Neutrophil (primary cell): ENCODE measurements around the gene CDT1.

Source experiments
- H3K27ac ChIP-seq: fragments of 200-600 bp; sonication (generic); 2 replicates; pipeline ENCODE4 v1.5.1; 2016; ENCODE audit warnings: mild to moderate bottlenecking, moderate library complexity
- H3K27me3 ChIP-seq: fragments of 200-600 bp; sonication (generic); 2 replicates; pipeline ENCODE4 v1.6.0; 2016; ENCODE audit warnings: mild to moderate bottlenecking
- H3K36me3 ChIP-seq: fragments of 200-600 bp; sonication (generic); 2 replicates; pipeline ENCODE4 v1.5.1; 2017
- H3K4me1 ChIP-seq, 2 experiments: fragments of 200-600 bp in 1 of 2; sonication (generic) in 1 of 2; 1 replicate in 1 of 2; 2 replicates in 1 of 2; pipeline versions ENCODE4 v1.5.1 to v1.6.1; 2013 to 2016; ENCODE audit warnings: low read depth in 1 of 2, low read length in 1 of 2, mild to moderate bottlenecking in 1 of 2, moderate library complexity in 1 of 2; ENCODE audit not compliant: control insufficient read depth in 1 of 2, insufficient read depth in 1 of 2
- H3K4me3 ChIP-seq, 2 experiments: fragments of 200-600 bp in 1 of 2; sonication (generic) in 1 of 2; 1 replicate in 1 of 2; 2 replicates in 1 of 2; pipeline ENCODE4 v1.5.1; 2013 to 2016; ENCODE audit warnings: low read depth in 1 of 2, low read length in 1 of 2, mild to moderate bottlenecking in 1 of 2, moderate library complexity in 1 of 2
- H3K9me3 ChIP-seq: fragments of 200-600 bp; sonication (generic); 2 replicates; pipeline ENCODE4 v1.5.1; 2016
- TF ChIP-seq, protein P1 (sequence below): fragments of 200-600 bp; sonication (generic); IDR thresholded peaks from 2 replicates; pipeline ENCODE4 v1.5.1; 2016; ENCODE audit warnings: antibody characterized with exemption

The CDT1 gene

DNA sequence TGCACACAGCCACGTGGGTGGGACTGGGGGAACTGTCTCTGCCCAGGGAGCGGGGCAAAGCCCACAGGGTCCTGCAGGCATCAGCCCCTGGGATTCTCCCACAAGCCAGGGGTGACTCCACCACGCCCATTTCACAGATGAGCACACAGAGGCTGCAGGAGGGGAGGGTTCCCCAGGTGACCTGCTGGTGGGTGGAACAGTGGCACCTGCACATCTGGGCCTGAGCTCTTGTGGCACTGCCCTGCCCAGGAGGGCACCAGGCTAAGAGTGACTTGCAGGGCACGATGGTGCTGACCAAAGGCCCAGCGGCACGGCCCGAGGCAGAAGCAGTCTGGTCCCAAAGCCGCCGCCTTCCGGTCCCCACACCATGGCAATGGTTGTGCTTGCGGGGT, 42.5 kb upstream of the CDT1 start:
- Histone ChIP-seq H3K27ac (no peak overlapping the region), H3K4me1 (peaks cover 0 to 5% of the 10 kb centered on the region in 2 experiments), H3K4me3 (no peak overlapping the region), H3K27me3 (no peaks in the 10 kb centered on the region), H3K9me3 (no peaks in the 10 kb centered on the region), H3K36me3 (no peaks in the 10 kb centered on the region)
- TF ChIP-seq, protein P1, sequence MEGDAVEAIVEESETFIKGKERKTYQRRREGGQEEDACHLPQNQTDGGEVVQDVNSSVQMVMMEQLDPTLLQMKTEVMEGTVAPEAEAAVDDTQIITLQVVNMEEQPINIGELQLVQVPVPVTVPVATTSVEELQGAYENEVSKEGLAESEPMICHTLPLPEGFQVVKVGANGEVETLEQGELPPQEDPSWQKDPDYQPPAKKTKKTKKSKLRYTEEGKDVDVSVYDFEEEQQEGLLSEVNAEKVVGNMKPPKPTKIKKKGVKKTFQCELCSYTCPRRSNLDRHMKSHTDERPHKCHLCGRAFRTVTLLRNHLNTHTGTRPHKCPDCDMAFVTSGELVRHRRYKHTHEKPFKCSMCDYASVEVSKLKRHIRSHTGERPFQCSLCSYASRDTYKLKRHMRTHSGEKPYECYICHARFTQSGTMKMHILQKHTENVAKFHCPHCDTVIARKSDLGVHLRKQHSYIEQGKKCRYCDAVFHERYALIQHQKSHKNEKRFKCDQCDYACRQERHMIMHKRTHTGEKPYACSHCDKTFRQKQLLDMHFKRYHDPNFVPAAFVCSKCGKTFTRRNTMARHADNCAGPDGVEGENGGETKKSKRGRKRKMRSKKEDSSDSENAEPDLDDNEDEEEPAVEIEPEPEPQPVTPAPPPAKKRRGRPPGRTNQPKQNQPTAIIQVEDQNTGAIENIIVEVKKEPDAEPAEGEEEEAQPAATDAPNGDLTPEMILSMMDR, result no peak

DNA sequence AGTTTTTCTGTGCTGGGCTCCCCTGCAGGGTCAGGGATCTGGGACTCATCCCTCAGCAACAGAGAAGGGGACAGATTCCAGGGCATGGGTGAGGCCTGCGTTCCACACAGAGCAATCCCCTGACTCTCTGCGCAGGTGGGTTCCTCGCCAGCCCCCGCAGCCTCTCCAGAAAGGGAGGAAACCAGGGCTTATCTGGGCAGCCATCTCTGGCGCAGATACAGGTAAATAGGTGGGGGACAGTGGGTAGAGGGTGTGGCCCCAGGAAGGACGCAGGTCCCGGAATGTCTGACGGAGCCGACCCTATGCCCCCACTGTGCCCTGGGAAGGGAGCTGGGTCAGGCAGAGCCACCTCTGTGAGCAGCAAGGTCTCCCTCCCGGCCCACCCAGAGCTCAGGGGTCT, 41.8 kb upstream of the CDT1 start:
- peaks cover 0 to 5% of the 10 kb centered on the region in 2 experiments for H3K4me1 ChIP-seq
- H3K27me3 ChIP-seq, result no peaks in the 10 kb centered on the region
- no peaks in the 10 kb centered on the region for H3K36me3 ChIP-seq
- no peak overlapping the region for H3K27ac ChIP-seq
- H3K9me3 ChIP-seq, result no peaks in the 10 kb centered on the region
- no peak overlapping the region for H3K4me3 ChIP-seq
- TF ChIP-seq, protein P1, result no peak

DNA sequence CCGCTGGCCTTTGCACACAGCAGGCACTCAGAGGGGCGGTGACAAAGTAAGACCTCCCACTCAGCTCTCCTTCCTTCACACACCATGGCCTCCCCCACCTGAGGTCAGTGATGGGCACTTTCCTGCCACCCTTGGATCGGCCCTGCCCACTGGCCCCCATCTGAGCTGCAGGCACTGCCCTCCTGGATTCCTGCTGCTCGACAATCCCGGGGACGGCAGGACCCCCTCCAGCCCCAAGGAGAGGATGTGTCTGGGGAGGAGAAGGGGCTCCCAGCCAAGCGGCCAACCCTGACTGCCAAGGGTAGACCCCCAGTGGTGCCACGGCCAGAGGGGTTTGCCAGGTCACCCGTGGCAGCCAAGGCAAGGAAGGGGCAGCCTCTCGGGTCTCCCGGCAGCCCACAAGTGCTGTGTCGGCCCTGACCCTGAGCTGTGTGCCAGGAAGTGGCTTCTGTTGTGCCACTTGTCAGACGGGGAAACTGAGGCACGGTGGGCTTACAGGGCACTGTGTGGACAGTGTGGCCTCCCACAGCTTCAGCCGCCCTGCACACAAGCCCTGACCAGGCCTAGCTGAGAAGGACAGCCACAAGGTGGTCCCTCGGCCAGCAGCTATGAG, 41.2 kb upstream of the CDT1 start:
- Histone ChIP-seq H3K4me1 (peaks cover 0 to 5% of the 10 kb centered on the region in 2 experiments), H3K9me3 (no peaks in the 10 kb centered on the region), H3K27ac (no peak overlapping the region), H3K36me3 (no peaks in the 10 kb centered on the region), H3K27me3 (no peaks in the 10 kb centered on the region), H3K4me3 (no peak overlapping the region)
- TF ChIP-seq, protein P1, result no peak

DNA sequence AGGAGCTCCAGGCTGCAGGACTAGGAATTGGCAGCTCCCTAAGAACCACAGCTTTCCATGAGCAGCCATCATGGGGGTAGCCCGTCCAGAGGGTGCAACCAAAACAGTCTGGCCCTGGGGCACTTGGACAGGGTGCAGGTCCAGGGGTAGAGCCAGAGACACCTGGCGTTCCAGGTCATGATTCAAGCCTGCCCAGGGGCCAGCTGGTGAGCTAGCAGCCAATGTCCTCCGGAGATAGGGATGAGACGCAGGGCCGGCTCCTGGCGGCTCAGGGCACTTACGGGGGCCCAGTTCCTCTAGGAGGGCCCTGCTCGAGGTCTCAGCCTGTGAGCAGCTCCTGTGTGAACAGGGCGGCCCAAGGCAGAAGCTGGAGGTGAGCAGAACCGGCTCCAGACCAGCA, 40.6 kb upstream of the CDT1 start:
- no peaks in the 10 kb centered on the region for H3K27me3 ChIP-seq
- H3K36me3 ChIP-seq, result no peaks in the 10 kb centered on the region
- peaks cover 0 to 5% of the 10 kb centered on the region in 2 experiments for H3K4me1 ChIP-seq
- no peak overlapping the region for H3K27ac ChIP-seq
- TF ChIP-seq, protein P1, result no peak
- H3K4me3 ChIP-seq, result no peak overlapping the region
- H3K9me3 ChIP-seq, result no peaks in the 10 kb centered on the region

GRCh38 chr16:88763502-88764053, 40.0 kb upstream of the CDT1 start:
- Histone ChIP-seq H3K9me3 (no peaks in the 10 kb centered on the region), H3K4me3 (no peak overlapping the region), H3K4me1 (peaks cover 0 to 5% of the 10 kb centered on the region in 2 experiments), H3K27me3 (no peaks in the 10 kb centered on the region), H3K27ac (no peak overlapping the region), H3K36me3 (no peaks in the 10 kb centered on the region)
- TF ChIP-seq, protein P1, result no peak
